Right kidney (tissue), 1 donor: ENCODE measurements around the gene GFPT2.
"Not testable (repeated sequence)": the region's sequence is repeated elsewhere in the genome, so short reads cannot be mapped to it uniquely, and the experiment has no call there.

Source experiments
- DNase-seq: peaks from one replicate; pipeline ENCODE4 v3.0.0-alpha.2; 2016

GFPT2 gene

DNA sequence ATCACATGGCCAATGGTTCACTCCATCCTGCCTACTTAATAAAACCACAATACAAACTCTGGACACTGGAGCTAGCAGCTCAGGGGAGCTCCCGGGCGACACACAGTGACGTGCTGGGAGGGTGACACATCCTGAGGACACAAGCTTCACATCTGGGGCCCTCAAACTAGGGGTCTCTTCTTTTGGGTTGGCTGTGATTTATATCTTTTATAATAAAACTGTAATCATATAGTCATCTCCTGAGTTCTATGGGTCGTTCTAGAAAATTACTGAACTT, 49.2 kb downstream of the GFPT2 start:
- DNase-seq = no peak

DNA sequence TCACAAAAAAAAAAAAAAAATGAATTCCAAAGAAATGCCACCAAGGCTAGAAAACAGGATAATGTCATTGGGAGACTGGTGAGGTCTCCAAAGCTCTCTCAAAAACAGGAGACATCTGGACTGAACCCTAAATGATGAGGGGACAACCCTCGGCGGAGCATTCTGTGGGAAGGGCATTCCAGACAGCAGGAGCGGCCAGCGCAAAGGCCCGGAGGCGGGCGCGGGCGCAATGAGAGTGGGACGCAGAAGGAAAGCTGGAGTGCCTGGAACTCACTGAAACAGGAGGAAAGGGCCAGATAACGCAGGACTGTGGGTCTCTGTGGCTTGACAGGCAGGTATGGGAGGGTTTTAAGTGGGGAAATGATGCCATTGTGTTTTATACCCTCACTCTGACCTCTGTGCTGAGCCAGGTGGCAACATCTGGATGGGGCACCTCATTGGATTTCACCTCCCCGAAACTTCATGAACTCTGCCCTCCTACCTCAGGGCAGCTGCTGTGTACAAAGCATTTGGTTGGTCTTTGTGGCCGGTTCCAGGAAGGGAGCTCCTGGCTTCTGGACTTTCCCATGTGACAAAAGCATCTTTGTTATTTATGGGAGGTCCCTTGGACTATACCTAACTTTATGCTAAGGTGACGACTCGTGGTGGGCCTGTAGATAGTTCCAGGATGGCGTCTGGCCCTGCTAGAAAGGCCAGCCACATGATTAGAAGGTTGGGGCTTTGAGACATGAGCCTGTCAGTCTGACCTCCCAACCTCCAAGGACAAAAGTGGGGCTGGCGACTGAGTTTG, 49.7 kb downstream of the GFPT2 start:
- DNase-seq = no peak

DNA sequence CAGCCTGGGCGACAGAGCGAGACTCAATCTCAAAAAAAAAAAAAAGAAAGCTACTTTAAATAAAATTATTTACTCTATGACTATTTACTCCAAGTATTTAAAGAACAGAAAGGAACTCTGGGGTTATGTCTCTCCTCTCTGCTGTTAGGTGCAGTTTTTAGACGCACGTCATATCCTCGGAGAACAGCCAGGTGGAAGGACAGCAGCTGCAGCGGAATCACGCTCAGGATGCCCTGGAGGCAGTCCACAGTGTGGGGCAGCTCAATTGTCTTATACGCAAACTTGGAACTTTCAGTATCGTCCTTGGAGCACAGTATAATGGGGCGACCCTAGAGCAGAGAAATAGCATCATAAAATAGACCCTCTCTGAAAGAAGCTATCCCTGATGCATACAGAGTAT, 50.9 kb downstream of the GFPT2 start:
- DNase-seq = no peak

DNA sequence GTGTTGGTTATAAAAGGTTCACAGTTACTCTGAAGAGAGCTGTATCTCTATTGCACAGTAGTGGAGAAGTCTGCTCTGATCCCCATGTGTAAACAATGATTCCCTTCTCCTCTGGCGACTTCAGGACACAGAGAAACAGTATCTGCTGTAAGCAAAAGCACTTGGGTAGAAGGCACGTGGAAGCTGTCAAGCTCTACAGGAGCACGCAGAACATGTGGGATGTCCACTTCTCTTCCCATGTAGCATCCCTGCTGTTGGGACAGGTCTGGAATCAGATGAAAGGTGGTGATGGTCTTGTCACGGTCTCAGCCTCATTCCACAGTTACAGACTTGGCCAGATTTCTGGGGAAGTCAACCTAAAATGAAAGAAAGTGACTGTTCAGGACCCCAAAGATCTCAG, 51.9 kb downstream of the GFPT2 start:
- no peak for DNase-seq

DNA sequence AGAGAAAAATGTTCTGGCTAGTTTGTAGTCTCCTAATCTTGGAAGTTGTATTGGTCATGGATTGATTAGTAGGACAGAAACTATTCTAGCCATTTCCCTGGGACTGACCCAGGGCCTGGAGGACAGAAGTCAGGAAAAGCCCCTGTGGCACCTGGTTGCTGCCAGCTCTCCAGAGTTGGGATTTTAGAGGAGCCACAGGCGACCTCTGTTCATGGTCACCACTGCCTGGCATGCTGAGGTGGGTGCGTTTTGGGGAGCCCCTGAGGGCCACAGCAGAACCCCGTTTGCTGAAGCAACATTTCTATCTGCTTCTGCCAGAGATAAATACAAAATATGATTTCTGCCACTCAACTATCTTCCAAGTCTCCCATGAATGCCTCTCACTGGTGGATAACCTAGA, 53.6 kb downstream of the GFPT2 start:
- no peak for DNase-seq

DNA sequence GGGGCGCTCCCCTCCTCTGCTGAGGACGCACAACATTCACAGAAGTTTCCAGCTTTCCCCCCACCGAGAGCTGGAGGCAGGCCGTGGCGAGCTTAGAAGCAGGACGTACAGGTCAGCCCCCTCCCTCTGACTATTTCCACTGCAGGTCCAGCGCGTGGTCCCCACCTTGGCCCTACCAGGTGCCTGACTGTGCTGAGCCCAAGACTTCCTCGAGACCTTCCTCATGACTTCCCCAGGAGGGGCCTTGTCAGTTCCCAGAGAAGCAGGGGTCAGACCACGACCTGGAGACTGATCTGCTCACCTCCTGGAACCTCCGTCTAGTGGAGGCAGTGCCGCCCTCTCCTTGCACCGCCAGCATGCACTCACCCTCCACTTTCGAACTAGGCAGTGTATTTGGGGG, 54.1 kb downstream of the GFPT2 start:
- not testable (repeated sequence) for DNase-seq

DNA sequence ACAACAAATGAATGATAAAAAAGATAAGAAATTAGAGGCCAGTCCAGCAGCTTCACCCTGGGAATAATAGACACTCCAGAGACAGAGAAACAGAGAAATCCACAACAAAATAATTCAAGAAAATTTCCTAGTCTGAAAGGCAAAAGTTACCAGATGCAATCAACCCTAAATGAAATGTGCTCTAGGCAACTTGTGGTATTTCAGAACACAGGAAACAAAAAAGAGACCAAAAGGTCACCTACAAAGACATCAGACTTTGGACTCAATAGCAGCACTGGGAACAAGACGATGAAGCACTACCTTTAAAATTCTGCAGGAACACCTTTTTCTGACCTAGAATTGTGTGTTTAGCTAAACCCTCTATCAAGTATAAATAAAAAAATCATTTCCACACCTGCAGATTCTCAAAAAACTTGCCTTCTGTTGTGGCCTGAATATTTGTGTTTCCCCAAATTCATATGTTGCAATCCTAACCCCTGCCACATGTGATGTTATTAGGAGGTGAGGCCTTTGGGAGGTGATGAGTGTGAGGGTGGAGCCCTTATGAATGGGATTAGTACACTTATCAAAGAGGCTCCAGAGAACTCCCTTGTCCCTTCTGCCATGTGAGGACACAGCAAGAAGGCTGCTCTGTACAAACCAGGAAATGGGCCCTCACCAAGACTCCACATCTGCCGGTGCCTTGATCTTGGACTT, 55.4 kb downstream of the GFPT2 start:
- no peak for DNase-seq

DNA sequence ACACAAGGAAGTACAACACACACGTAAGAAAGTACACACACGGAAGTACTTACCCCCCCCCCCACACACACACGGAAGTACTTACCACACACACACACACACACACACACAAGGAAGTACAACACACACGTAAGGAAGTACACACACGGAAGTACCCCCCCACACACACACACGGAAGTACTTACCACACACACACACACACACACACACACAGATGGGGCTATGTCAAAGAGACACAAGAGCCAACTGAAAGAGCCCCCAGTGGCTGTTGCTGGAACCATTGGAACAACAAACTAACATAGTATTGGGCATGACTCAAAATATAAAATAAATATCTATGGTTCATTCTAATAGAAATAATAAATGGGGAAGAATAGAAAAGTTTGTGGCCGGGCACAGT, 56.4 kb downstream of the GFPT2 start:
- DNase-seq = no peak

DNA sequence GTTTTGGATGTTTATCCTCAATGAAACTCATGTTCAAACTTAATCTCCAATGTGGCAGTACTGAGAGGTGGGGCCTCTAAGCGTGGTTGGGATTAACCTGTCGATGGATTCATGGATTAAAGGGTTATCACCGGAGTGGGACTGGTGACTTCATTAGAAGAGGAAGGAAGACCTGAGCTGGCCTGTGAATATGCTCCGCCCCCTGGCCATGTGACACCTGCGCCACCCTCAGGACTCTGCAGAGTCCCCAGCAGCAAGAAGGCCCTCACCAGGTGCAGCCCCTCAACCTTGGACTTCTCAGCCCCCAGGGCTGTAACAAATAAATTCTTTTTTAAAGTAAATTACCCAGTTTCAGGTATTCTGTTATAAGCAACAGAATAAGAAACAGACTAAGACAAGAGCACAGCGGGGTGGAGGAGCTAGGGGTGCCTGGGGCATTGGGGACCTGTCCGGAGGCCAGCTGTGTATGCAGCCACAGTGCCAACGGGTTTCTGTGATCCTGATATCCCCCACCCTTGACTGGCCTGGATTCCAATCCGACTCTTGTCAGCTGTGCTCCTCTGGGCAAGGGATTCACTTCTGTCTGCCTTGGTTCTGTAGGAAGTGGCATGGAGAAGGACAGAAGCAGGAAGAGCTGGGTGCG, 58.1 kb downstream of the GFPT2 start:
- DNase-seq = no peak

DNA sequence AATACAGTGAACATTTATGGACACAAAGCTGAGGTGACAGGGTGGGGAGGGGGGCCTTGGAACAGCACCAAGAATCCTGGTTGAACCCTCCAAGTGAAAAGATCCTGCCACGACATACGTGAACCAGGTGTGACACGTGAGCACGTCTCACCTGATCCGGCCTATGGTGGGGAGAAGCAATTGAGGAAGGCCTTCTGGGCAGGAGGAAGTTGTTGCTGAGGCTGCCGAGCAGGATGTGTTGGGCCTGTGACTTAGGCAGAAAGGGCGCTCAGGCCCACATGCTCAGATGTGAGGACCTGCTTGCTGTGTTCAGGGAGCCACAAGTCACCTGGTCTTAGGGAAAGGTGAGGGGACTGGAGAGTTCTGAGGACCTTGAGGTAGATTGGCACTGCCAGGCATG, 58.7 kb downstream of the GFPT2 start:
- no peak for DNase-seq

DNA sequence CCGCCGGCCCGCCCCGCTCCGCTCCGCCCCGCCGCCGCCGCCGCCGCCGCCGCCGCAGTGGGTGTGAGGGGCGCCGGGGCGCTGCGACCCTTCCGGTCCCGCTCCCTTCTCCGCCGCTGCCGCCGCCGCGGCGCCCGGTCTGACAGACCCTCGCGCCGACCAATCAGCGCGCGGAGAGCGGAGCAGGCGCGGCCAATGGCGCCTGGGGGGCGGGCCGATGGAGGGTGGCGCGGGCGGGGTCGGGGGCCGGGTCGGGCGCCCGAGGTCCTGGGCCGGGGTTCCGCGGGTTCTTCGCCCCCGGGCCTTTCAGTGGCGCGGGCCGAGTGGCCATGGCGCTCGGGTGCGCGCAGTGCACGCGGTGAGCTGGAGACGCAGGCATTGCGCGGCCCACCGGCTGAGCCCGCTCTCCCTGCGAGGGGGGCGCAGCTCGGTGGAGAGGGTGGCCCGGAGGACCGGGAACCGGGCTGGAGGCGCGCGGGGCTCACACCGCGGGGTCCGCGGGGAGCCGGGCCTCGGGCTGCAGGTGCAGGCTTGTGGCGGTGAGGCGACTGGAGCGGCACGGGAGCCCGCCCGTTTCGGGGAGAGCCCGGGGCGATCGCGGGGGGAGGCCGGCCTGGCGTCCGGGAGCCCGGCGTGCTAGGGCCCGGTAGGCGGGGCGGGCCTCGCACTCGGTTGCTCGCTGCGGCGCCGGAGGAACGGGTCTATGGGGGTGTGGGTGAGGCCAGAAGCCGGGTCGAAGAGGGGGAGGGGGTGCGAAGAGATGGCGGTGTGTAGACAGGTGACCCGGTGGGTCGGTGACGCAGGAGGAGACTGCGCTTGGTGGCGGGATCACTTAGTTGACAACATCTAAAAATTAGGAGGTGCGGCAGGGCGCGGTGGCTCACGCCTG, 60.9 kb downstream of the GFPT2 start, which contains the start of gene MAPK9:
TSS of gene MAPK9 (minus strand) at position 141 of the 889 bp plus-strand sequence. CDS start 11,522 bp downstream, outside the sequence.
- peak; percentile 96 for DNase-seq

DNA sequence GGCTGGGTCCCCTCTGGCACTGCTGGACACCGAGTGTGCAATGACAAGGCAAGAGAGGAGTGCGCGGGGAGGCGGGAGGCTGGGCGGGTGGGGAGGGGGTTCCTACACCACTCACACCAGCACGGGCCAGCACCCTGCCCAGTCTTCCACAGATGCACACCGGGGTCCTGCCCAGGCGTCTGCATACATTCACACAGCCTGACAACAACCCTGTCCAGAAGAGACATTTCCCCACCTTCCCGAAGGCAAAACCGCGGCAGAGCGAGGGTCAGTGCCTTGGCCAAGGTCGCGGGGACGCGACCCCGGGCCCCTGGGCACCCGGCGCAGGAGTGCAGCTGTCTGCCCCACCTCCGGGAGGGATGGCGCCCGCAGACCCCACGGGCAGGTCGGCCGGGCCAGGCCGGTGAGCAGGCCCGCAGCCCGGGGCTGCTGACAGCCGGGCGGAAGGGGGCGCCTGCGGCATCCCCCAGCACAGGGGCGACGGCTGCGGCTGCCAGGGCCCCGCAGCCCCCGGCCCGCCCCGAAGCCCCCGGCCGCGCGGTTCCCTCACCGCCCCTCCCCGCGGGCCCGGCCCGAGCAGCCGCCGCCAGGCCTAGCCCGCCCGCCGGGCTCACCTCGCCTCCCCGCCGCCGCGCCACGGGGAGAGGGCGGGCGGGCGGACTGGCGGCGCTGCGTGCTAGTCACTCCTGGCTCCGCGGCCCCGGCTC, 61.7 kb downstream of the GFPT2 start:
- DNase-seq = peak; percentile 63

DNA sequence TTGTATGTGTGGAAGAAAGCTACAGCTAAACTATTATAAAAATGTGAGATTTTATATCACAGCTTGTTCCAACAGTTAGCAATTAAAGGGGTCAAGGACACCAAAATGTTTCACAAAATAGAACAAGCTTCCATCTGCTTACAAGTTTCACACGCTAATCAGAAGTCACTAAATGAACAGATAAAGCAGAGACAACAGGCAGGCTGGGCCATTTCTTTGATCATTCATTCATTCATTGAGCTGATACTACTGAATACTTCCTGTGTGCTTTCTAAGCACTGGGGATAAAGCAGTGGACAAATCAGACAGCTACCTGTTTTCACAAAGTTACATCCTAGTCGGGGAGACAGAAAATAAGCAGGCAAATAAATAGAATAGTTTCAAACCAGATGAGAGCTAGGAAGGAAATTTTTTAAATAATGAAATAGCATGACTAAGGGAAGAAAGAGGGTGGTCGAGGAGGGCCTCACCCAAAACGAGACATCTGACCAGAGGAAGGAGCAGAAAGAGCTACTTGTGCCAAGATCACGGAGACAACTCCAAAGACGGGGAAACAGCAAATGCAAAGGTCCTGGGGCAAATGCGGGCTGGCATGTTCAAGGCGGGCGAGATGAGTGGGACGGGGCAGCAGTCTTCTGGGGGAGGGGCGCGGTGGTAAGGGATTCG, 62.4 kb downstream of the GFPT2 start:
- DNase-seq = no peak

DNA sequence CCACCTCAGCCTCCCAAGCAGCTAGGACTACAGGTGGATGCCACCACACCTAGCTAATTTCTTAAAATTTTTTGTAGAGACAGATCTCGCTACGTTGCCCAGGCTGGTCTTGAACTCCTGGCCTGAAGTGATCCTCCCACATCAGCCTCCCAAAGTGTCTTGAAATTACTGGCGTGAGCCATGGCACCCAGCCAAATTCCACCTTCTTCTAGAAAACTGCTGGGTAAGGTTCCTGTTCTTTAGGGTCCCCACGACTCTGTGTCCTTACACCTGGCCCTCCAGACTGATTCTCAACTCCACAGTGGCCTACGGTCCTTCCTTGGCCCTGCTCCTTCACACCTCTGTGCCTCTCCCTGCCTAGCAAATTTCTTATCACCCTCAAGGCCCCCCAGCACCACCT, 63.2 kb downstream of the GFPT2 start:
- no peak for DNase-seq

DNA sequence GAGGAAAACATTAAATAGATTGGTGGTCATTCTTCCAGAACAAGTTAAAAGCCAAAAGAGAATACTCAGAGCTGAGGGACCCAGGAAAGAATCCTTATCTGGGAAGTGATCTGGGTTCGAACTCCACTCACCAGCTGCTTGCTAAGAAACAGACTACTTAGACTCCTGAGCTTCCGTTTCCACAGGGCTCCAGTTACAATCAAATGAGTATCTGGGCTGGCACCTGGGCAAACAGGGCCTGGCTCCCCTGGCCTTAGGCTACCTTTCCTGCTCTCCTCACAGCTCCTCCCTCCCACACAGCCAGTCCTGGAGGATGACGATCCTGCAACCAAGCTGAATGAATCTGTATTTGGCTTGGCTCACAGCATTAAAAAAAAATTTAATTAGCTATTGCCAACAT, 63.7 kb downstream of the GFPT2 start:
- no peak for DNase-seq

DNA sequence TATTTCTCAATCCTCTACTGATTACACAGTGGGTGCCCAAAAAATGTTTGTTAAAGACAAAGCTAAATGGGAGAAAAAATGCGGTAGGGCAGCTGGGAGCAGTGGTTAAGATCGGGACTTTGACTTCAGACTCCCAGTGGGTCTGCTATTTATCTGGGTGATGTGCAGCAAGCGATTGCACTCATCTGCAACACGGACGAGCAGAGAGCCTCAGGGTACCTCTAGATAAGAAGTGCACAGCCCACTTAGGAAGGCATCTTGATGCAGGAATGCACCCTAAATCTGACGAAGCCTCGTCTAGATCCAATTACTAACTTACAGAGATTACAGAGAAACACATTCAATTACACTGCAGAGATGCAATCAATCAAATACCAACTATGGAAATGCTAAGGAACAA, 65.3 kb downstream of the GFPT2 start:
- DNase-seq = no peak

DNA sequence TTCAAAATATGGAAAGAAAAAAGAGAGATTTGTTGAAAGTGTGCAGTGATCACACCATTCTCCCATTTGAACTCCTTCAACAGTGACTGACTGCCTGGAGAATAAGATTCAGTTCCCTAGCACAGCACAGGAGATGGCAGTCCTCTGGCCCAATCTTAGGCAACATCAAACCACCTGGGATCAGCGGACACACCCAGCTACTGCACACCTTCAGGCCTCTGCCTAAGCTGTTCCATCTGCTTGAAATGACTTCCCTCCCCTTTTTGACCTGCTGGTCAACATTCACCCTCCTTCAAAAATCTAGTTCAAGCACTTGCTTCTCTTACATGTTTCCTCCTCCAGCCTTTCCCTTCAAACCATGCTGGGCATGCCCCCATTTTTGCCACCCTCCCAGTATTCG, 65.7 kb downstream of the GFPT2 start:
- DNase-seq = no peak

DNA sequence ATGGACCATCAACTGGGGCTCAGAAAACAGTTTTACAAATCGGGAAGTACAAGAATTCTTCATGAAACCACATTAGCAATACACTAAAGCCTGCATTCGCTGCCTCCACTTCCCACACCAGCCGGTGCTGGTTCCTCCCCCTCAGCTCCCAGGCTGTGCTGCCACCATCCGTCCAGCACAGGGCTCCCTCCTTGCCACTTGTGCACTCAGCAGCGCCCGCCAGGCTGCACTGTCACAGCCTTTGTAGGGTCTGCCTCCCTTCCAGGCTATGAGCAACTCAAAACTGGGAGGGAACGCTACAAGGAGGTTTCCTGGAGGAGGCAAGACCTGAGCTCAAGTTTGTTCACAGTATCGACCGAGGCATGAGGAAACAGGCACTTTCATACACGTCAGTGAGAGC, 69.0 kb downstream of the GFPT2 start:
- no peak for DNase-seq

DNA sequence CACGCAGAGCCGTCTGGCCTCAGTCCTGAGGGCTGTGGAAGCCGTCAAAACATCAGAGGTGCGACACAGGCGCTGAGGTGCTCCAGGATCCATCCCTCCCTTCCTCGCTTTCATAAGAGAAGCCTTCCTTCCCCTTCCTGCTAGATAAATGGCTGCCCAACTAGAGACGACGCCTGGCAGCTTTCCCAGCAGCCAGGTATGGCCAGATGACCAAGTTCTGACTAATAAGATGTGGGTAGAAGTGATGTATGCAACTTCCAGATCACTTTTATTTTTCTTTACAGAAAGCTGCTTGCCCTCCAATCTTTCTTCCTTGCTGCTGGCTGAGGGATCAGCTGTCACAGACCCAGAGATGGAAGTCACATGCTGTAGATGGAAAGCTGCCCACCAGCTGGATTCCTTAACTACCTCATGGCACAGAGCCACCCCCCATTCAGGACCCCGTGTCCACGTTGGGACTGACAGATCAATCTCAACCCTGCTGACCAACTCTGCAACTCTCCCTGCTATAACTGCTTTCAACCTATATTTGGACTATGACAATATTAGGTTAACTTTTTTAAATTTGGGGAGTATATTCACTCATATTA, 70.0 kb downstream of the GFPT2 start:
- no peak for DNase-seq

DNA sequence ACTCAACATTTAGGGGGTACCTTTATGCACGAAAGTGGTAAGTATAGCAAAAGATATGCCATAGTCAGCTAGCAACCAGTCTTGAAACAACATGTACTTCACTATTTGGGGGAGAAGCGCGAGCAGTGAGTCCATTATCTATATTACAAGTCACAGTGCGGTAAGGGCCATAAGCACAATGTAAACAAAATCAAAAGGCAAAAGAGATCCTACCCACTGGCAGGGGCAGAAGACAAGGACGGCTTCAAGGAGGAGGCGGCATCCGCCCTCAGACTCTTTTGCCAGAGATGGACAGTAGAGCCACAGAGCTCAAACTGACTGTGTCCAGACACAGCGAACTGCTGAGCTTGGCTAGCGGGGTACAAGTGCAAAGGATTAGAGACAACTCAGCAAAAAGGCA, 70.9 kb downstream of the GFPT2 start:
- DNase-seq = no peak

DNA sequence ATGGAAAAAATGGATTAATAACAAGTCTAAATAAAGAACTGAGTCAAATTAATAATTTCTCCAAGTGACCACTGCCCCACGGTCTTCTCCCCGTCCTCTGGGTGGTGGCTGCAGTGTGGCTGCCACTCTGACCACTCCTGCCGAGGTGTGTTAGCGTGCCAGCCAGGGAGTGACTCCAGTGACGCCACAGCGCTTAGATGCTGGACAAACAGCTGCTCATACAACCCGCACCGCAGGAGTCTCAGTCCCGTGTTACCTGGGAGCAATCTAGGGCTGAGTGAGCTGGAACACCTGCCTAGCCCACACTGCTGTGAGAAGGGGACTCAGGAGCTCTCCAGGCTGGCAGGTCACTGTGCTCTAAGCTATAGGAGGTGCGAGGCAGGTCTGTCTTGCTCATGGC, 71.4 kb downstream of the GFPT2 start:
- DNase-seq = no peak
